T-cell (primary cell): ENCODE results near the gene ZNF627. TPM values are rescaled to one million over a fixed set of nuclear protein-coding genes. Genes with fewer than 3 reads are reported as not detected.

Experiments used
- ATAC-seq, 4 experiments: fragments of 200-7000 bp in 3 of 4; fragments of 150-1000 bp in 1 of 4; cut with Tn5 transposase; replicated peaks in 1 of 4; 1 replicate in 3 of 4; 2 replicates in 1 of 4; pipeline ENCODE4 v1.10.0; 2021; ENCODE audit warnings: moderate library complexity in 3 of 4, mild to moderate bottlenecking in 2 of 4, moderate number of reproducible peaks in 1 of 4
- CTCF ChIA-PET, 2 donors: fragments of 300-600 bp; sonication (Branson Sonifier 250); formaldehyde crosslinking; loops; one replicate each; lab custom pipeline; 2022; ENCODE audit warnings: antibody characterized with exemption in 2 of 2; lab: Charles Lee
- POLR2A ChIA-PET, 2 donors: fragments of 300-600 bp; sonication (Branson Sonifier 250); formaldehyde crosslinking; loops; one replicate each; lab custom pipeline; 2022; ENCODE audit warnings: antibody characterized with exemption in 2 of 2; lab: Charles Lee
- DNase-seq, 35 experiments: peaks; one replicate each; pipeline versions ENCODE4 v3.0.0 to v3.0.0-alpha.2; 2013 to 2023
- H3K27ac ChIP-seq: one replicate; pipeline ENCODE4 v1.5.1; 2013; ENCODE audit warnings: low read length
- H3K27me3 ChIP-seq, 2 experiments: replicated peaks in 1 of 2; 1 replicate in 1 of 2; 2 replicates in 1 of 2; pipeline versions ENCODE4 v1.6.1 to v1.7.0; 2013; ENCODE audit warnings: low read length in 1 of 2, mixed read lengths in 1 of 2; ENCODE audit not compliant: control insufficient read depth in 2 of 2, insufficient read depth in 2 of 2; ENCODE audit errors: extremely low read depth in 1 of 2
- H3K36me3 ChIP-seq, 2 donors: 1 replicate in 1 of 2; 2 replicates in 1 of 2; pipeline versions ENCODE4 v1.6.1 to v1.7.0; 2013; ENCODE audit warnings: low read length in 1 of 2; ENCODE audit not compliant: control insufficient read depth in 2 of 2, insufficient read depth in 1 of 2; ENCODE audit errors: extremely low read depth in 1 of 2
- H3K4me1 ChIP-seq, 2 experiments: 1 replicate in 1 of 2; 2 replicates in 1 of 2; pipeline versions ENCODE4 v1.6.1 to v1.7.0; 2013; ENCODE audit warnings: low read length in 2 of 2, mixed read lengths in 1 of 2; ENCODE audit not compliant: insufficient read depth in 2 of 2, control insufficient read depth in 1 of 2; ENCODE audit errors: extremely low read depth in 1 of 2
- H3K4me3 ChIP-seq, 2 donors: 1 replicate in 1 of 2; 2 replicates in 1 of 2; pipeline versions ENCODE4 v1.5.1 to v1.7.0; 2013; ENCODE audit warnings: mild to moderate bottlenecking in 2 of 2, low read length in 1 of 2, moderate library complexity in 1 of 2; ENCODE audit not compliant: control insufficient read depth in 1 of 2; ENCODE audit errors: extremely low read depth in 1 of 2
- H3K9me3 ChIP-seq: 2 replicates; pipeline ENCODE4 v1.7.0; 2013
- H3K27ac Mint-ChIP-seq, 2 donors: one replicate each; pipeline ENCODE4 v1.8.0; 2020 to 2021; ENCODE audit warnings: mild to moderate bottlenecking in 2 of 2, mixed read lengths in 2 of 2
- H3K27me3 Mint-ChIP-seq, 2 donors: one replicate each; pipeline ENCODE4 v1.8.0; 2021 to 2022; ENCODE audit warnings: mixed read lengths in 2 of 2
- H3K36me3 Mint-ChIP-seq: one replicate; pipeline ENCODE4 v1.8.0; 2021; ENCODE audit warnings: mixed read lengths
- H3K4me1 Mint-ChIP-seq, 3 donors: one replicate each; pipeline ENCODE4 v1.8.0; 2020 to 2022; ENCODE audit warnings: mixed read lengths in 3 of 3, mild to moderate bottlenecking in 1 of 3
- H3K4me3 Mint-ChIP-seq, 3 donors: one replicate each; pipeline ENCODE4 v1.8.0; 2020 to 2022; ENCODE audit warnings: mild to moderate bottlenecking in 3 of 3, mixed read lengths in 3 of 3, moderate library complexity in 3 of 3
- H3K9me3 Mint-ChIP-seq, 3 donors: one replicate each; pipeline ENCODE4 v1.8.0; 2020 to 2022; ENCODE audit warnings: mixed read lengths in 3 of 3
- WGBS: methylation state at CpG from one replicate; pipeline ENCODE4 v1.1.5; 2013; ENCODE audit warnings: missing lambda C conversion rate; ENCODE audit not compliant: insufficient coverage; 5-methylcytosine and 5-hydroxymethylcytosine counted together
- total RNA-seq, 35 experiments: library from RNA in 6 of 35; stranded (reverse) in 6 of 35; fragments of 120-200 nt in 1 of 35; gene quantifications; one replicate each; pipeline versions ENCODE4 v1.2.1 to v1.2.4 and lab custom pipeline; 2013 to 2026

ZNF627 gene
- total RNA-seq, 5 donors from 2014 or later (not counting 1 experiment from before 2014, with no cell fraction given), result 5.6 to 11.9 (median 10.6) TPM

DNA sequence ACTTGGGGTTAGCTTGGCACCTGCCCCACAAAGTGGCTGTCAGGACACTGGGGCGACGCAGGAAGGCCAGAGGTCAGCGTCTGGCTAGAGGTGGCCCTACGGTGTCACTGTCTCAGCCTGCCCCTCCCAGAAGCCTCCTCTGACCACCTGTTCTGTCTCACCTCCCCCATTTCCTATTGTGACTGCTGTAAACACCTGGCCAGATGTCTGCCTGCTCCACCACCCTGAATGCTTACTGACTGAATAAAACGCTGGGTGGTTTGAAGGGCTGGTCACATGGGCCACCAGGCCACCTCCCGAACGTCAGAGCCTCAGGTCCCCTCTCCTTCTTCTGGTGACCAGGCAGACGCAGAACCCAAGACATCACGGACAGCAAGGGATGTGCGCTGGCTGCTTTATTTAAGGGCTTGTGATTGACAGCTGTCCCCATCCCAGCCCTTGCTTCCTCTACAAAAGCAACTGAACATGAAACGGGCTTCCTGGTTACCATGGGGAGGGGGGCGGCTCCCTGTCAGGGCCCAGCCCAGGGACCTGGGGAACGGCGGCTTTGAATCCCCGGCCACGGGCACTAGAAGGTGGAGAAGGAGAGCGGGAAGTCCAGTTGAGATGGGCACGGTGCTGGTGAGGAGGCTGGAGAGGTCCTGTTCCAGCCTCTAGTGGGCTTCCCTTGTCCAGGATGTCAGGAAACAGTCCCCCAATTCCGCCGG, 44.5 kb upstream of the ZNF627 start:
- Histone ChIP-seq H3K27ac (no peak overlapping the region), H3K36me3 (peaks cover 9 to 37% of the 10 kb centered on the region in 2 donors)

DNA sequence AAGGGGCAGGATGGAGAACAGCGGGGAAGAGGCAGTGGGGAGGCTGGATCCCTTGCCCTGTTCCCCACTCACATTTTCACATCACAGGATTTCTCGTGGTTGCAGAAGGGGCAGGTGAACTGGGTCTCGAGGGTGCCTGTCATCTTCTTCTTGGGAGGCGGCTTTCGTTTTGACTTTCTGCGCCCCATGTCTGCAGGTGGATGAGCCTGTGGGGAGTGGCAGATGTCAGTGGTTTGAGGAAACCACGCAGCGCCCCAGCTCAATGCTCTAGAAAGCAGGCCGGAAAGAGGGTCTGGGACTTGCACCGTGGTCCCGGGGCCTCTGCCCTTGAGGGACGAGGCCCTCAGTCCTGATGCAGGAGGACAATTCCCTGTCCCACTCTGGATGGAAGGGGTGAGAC, 43.1 kb upstream of the ZNF627 start:
- POLR2A ChIA-PET, result no interaction called here
- peaks cover 9 to 37% of the 10 kb centered on the region in 2 donors for H3K36me3 ChIP-seq
- no peak for DNase-seq
- 38% methylated on average over 6 of the region's 12 CpGs for WGBS
- H3K4me3 ChIP-seq, result no peak overlapping the region
- peak overlapping the region; percentile 27 to 52 for H3K27ac Mint-ChIP-seq
- no peaks in the 10 kb centered on the region for H3K9me3 ChIP-seq
- peaks cover 25% of the 10 kb centered on the region for H3K36me3 Mint-ChIP-seq
- no peak for ATAC-seq
- no peak overlapping the region for H3K27ac ChIP-seq
- H3K4me1 ChIP-seq, result peaks cover 7 to 33% of the 10 kb centered on the region in 2 experiments
- H3K4me3 Mint-ChIP-seq, result no peak overlapping the region
- CTCF ChIA-PET, result interaction anchor here in 1 of 2 donors (1.0 kb wide), 1 partner anchor 18 kb away, joined by 4 read pairs; no protein-coding TSS in a partner anchor
- H3K4me1 Mint-ChIP-seq, result peaks cover 30 to 37% (median 37%) of the 10 kb centered on the region in 3 donors
- no peaks in the 10 kb centered on the region for H3K27me3 ChIP-seq
- no peaks in the 10 kb centered on the region for H3K9me3 Mint-ChIP-seq
- H3K27me3 Mint-ChIP-seq, result no peaks in the 10 kb centered on the region

More for the DNA sequence above, 44.5 kb upstream of the ZNF627 start:
- Mint-ChIP-seq H3K36me3 (peaks cover 23% of the 10 kb centered on the region), H3K4me3 (no peak overlapping the region), H3K27ac (no peak overlapping the region), H3K4me1 (peaks cover 21 to 28% (median 23%) of the 10 kb centered on the region in 3 donors), H3K9me3 (no peaks in the 10 kb centered on the region), H3K27me3 (no peaks in the 10 kb centered on the region)
- ATAC-seq (no peak), DNase-seq (no peak)
- ChIA-PET POLR2A (no interaction called here), CTCF (no interaction called here)
- Histone ChIP-seq H3K27me3 (no peaks in the 10 kb centered on the region), H3K9me3 (no peaks in the 10 kb centered on the region), H3K4me3 (no peak overlapping the region), H3K4me1 (peaks cover 1 to 23% of the 10 kb centered on the region in 2 experiments)
- 90% methylated on average over 13 of the region's 20 CpGs for WGBS

DNA sequence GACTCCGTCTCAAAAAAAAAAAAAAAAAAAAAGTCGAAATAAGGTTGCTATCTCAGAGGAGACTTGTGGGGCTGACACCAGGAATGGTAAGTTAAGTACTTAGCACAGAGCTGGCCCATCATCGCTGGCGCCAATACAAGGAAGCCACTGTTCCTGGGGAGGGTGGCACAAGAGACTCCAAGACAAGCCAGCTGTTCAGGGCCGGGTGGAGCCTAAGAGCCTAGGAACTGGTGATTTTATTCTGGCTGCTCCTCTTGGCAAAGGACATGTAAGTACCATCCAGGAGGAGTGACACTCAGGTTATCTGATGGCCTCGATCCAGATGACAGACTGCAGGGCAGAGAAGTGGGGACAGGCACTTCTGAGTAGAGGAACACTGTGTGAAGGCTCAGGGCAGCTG, 42.0 kb upstream of the ZNF627 start:
- no peaks in the 10 kb centered on the region for H3K27me3 Mint-ChIP-seq
- peak overlapping the region in 1 of 2 donors; percentile 19 for H3K27ac Mint-ChIP-seq

DNA sequence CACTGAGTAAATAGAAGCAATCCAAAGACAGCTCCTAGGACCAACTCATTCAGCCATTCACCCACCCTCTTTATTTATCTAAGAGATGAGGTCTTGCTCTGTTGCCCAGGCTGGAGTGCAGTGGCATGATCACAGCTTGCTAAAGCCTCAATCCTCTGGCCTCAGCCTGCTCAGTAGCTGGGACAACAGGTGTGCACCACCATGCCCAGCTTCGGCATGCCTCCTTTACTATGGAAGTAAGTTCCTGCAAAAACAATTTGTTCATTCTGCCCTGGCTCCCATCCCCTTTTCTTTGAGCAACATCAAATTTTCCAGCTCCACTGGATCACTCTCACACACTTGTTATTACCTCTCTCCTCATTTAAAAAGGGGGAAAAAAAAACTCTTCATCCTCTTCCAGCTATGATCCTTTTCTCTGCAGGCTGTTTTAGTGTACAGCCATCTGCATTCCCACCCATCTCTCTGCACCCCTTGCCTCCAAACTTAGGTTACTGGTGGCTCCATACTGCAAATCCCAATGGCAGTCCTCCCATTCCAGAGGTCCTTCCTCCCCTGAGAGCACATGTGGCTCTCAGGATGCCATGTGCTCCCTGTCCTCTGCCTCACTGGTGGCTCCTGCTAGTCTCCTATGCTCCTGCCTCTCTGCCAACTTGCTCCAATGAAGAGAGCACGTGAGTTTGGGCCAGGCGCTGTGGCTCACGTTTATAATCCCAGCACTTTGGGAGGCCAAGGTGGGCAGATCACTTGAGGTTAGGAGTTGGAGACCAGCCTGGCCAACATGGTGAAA, 40.5 kb upstream of the ZNF627 start:
- WGBS, result 80% methylated on average over 1 of the region's 4 CpGs
- no peaks in the 10 kb centered on the region for H3K9me3 ChIP-seq
- no peaks in the 10 kb centered on the region for H3K27me3 Mint-ChIP-seq
- CTCF ChIA-PET, result no interaction called here
- no peak overlapping the region for H3K27ac ChIP-seq
- DNase-seq (no peak), ATAC-seq (no peak)
- peaks cover 9 to 44% of the 10 kb centered on the region in 2 experiments for H3K4me1 ChIP-seq
- POLR2A ChIA-PET, result interaction anchor here in 1 of 2 donors (0.6 kb wide), 1 partner anchor 622 kb away, joined by 6 read pairs; no protein-coding TSS in a partner anchor
- H3K27me3 ChIP-seq, result no peaks in the 10 kb centered on the region
- H3K9me3 Mint-ChIP-seq, result no peaks in the 10 kb centered on the region
- peaks cover 25% of the 10 kb centered on the region for H3K36me3 Mint-ChIP-seq
- peaks cover 9 to 33% of the 10 kb centered on the region in 2 donors for H3K36me3 ChIP-seq
- H3K4me3 Mint-ChIP-seq, result peak overlapping the region; percentile 64 to 96 (median 86)
- peak overlapping the region in 1 of 2 donors; percentile 3 for H3K27ac Mint-ChIP-seq
- no peak overlapping the region for H3K4me3 ChIP-seq
- peaks cover 44 to 49% (median 48%) of the 10 kb centered on the region in 3 donors for H3K4me1 Mint-ChIP-seq

More for the DNA sequence above, 42.0 kb upstream of the ZNF627 start:
- Mint-ChIP-seq H3K4me1 (peaks cover 36 to 44% (median 42%) of the 10 kb centered on the region in 3 donors), H3K36me3 (peaks cover 25% of the 10 kb centered on the region), H3K4me3 (peak overlapping the region in 2 of 3 donors; percentile 4 to 30), H3K9me3 (no peaks in the 10 kb centered on the region)
- Histone ChIP-seq H3K4me3 (no peak overlapping the region), H3K27me3 (no peaks in the 10 kb centered on the region), H3K9me3 (no peaks in the 10 kb centered on the region), H3K36me3 (peaks cover 9 to 37% of the 10 kb centered on the region in 2 donors), H3K4me1 (peaks cover 7 to 42% of the 10 kb centered on the region in 2 experiments), H3K27ac (no peak overlapping the region)
- no peak for ATAC-seq
- no peak for DNase-seq
- ChIA-PET POLR2A (no interaction called here), CTCF (no interaction called here)
- 89% methylated on average over 4 of the region's 6 CpGs for WGBS

DNA sequence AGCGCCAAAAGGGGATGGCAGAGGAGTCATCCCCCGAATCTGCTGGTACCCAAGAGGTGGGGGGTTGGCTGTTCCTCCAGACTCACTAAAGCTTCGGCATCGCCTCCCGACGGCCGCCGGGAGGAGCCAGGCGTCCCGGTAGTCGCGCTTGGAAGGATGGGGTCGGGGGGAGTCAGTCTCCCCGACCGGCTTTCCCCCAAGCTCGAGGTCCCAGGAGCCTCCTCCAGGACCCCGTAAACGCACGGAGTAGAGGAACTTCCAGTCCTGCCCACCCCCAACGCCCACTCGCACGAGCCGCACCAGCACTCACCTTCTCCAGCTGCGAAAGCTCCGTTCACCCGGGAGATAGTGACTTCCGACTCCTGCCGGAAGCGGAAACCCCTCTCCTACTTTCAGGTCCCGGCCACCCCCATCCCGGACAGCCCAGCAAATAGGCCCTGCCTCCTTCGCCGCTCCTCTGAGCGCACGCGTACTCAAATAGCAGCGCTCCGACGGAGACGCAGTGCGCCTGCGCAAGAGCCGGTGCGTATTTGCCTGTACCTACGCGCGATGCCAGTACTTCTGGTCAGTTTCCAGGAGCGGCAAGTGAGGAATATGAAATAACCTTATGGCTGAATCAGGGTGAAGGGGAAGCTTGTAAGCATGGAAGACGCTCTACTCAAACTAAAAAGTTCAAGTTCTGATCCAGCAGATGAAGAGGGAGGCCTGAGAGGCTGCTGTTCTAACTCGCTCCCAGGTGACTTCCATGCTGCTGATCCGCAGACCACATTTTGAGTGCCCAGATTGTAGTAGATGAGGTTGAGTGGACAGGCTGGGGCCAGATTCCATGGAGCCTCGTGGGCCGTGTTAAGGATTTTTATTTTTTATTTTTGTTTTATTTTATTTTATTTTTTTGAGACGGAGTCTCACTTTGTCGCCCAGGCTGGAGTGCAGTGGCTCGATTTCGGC, 38.1 kb upstream of the ZNF627 start, which contains the start of gene ELOF1:
TSS of gene ELOF1 (minus strand) at position 350 of the 948 bp plus-strand sequence. CDS start 4,883 bp downstream, outside the sequence.
- peak within 1 kb of the TSS; percentile 86 to 98 (median 96) for H3K4me3 Mint-ChIP-seq
- H3K36me3 Mint-ChIP-seq, result peaks cover 15% of the 10 kb centered on the region
- ChIA-PET CTCF (interaction anchor here (0.5 to 1.2 kb wide), 9 partner anchors 9 to 697 kb away, joined by 3 to 6 read pairs (median 3); partner anchors contain the start of gene ECSIT (in 1 of the 2)), POLR2A (interaction anchor here in 1 of 2 donors (0.6 to 0.7 kb wide), 2 partner anchors 12 to 620 kb away, joined by 3 to 7 read pairs; no protein-coding TSS in a partner anchor)
- WGBS, result under 1% methylated on average over 40 of the region's 57 CpGs
- H3K9me3 ChIP-seq, result no peaks in the 10 kb centered on the region
- peaks cover 3 to 11% of the 10 kb centered on the region in 2 donors for H3K36me3 ChIP-seq
- DNase-seq (peak; percentile 89 to 98 (median 93)), ATAC-seq (peak; percentile 95 to 97 (median 96))
- no peaks in the 10 kb centered on the region for H3K27me3 Mint-ChIP-seq
- H3K4me3 ChIP-seq, result peak within 1 kb of the TSS; percentile 82 to 90
- H3K4me1 Mint-ChIP-seq, result peaks cover 43 to 48% (median 48%) of the 10 kb centered on the region in 3 donors
- H3K4me1 ChIP-seq, result peaks cover 9 to 35% of the 10 kb centered on the region in 2 experiments
- no peaks in the 10 kb centered on the region for H3K9me3 Mint-ChIP-seq
- H3K27me3 ChIP-seq, result no peaks in the 10 kb centered on the region
- H3K27ac Mint-ChIP-seq, result peak within 1 kb of the TSS; percentile 85 to 87
- peak within 1 kb of the TSS; percentile 55 for H3K27ac ChIP-seq
